HEK293 (cell line): ENCODE data around the gene ERLEC1.

Source experiments
- GLI2 ChIP-seq: fragments of 450-650 bp; formaldehyde crosslinking; IDR thresholded peaks from 2 replicates; pipeline ENCODE4; 2017; ENCODE audit warnings: missing biosample characterization, missing genetic modification characterization, low read depth, borderline replicate concordance
- HOXD13 ChIP-seq: sonication (generic); formaldehyde crosslinking; IDR thresholded peaks from 2 replicates; pipeline ENCODE4 v1.8.0; 2022; ENCODE audit warnings: missing genetic modification reagents, borderline replicate concordance
- INSM2 ChIP-seq: fragments of 450-650 bp; formaldehyde crosslinking; IDR thresholded peaks from 2 replicates; pipeline ENCODE4 v1.5.1; 2016; ENCODE audit warnings: missing biosample characterization, missing genetic modification characterization
- SETDB1 ChIP-seq: IDR thresholded peaks from one replicate; pipeline ENCODE4 v1.6.1; 2017; ENCODE audit warnings: mild to moderate bottlenecking, low read length, moderate library complexity, mixed read lengths; ENCODE audit not compliant: insufficient read length
- TCF7L2 ChIP-seq: IDR thresholded peaks from 2 replicates; pipeline ENCODE4 v1.6.1; 2011; ENCODE audit warnings: low read depth, mild to moderate bottlenecking, inconsistent platforms, low read length, moderate library complexity, borderline replicate concordance
- ZBTB6 ChIP-seq: fragments of 450-650 bp; formaldehyde crosslinking; IDR thresholded peaks from 2 replicates; pipeline ENCODE4 v1.5.1; 2017; ENCODE audit warnings: missing biosample characterization, missing genetic modification characterization
- ZFP3 ChIP-seq: fragments of 450-650 bp; formaldehyde crosslinking; IDR thresholded peaks from 2 replicates; pipeline ENCODE4 v1.5.1; 2016; ENCODE audit warnings: low read depth, missing biosample characterization, missing genetic modification characterization
- ZNF174 ChIP-seq: fragments of 450-650 bp; formaldehyde crosslinking; IDR thresholded peaks from 2 replicates; pipeline ENCODE4 v1.5.0; 2017; ENCODE audit warnings: missing biosample characterization, mild to moderate bottlenecking, missing genetic modification characterization
- ZNF214 ChIP-seq: fragments of 450-650 bp; formaldehyde crosslinking; IDR thresholded peaks from 2 replicates; pipeline ENCODE4 v1.5.1; 2017; ENCODE audit warnings: missing biosample characterization, mild to moderate bottlenecking, missing genetic modification characterization, borderline replicate concordance
- ZNF248 ChIP-seq: fragments of 450-650 bp; formaldehyde crosslinking; IDR thresholded peaks from 2 replicates; pipeline ENCODE4 v1.5.1; 2017; ENCODE audit warnings: missing biosample characterization, missing genetic modification characterization
- ZNF26 ChIP-seq: fragments of 450-650 bp; formaldehyde crosslinking; IDR thresholded peaks from 2 replicates; pipeline ENCODE4 v1.5.1; 2016; ENCODE audit warnings: missing biosample characterization, missing genetic modification characterization
- ZNF302 ChIP-seq: fragments of 450-650 bp; formaldehyde crosslinking; IDR thresholded peaks from 2 replicates; pipeline ENCODE4 v1.5.1; 2016; ENCODE audit warnings: missing biosample characterization, missing genetic modification characterization, low read depth
- ZNF311 ChIP-seq: fragments of 450-650 bp; formaldehyde crosslinking; IDR thresholded peaks from 2 replicates; pipeline ENCODE4 v1.5.1; 2017; ENCODE audit warnings: missing biosample characterization, missing genetic modification characterization, borderline replicate concordance
- ZNF354C ChIP-seq: fragments of 450-650 bp; formaldehyde crosslinking; IDR thresholded peaks from 2 replicates; pipeline ENCODE4 v1.5.1; 2016; ENCODE audit warnings: missing biosample characterization, missing genetic modification characterization, low read depth, borderline replicate concordance
- ZNF426 ChIP-seq: fragments of 450-650 bp; formaldehyde crosslinking; IDR thresholded peaks from 2 replicates; pipeline ENCODE4 v1.5.1; 2017; ENCODE audit warnings: missing biosample characterization, missing genetic modification characterization, mild to moderate bottlenecking, inconsistent platforms, moderate library complexity
- ZNF513 ChIP-seq: fragments of 450-650 bp; IDR thresholded peaks from 2 replicates; pipeline ENCODE4 v1.5.1; 2018; ENCODE audit warnings: missing biosample characterization, missing genetic modification characterization
- ZNF529 ChIP-seq: fragments of 450-650 bp; formaldehyde crosslinking; IDR thresholded peaks from 2 replicates; pipeline ENCODE4 v1.5.1; 2017; ENCODE audit warnings: missing genetic modification characterization, missing biosample characterization; ENCODE audit not compliant: insufficient replicate concordance
- ZNF610 ChIP-seq: fragments of 450-650 bp; formaldehyde crosslinking; IDR thresholded peaks from 2 replicates; pipeline ENCODE4 v1.5.1; 2016; ENCODE audit warnings: missing biosample characterization, missing genetic modification characterization, borderline replicate concordance
- ZNF626 ChIP-seq: fragments of 450-650 bp; sonication (Bioruptor Pico); formaldehyde crosslinking; IDR thresholded peaks from 2 replicates; pipeline ENCODE4 v1.5.1; 2018; ENCODE audit warnings: missing biosample characterization, missing genetic modification characterization, inconsistent platforms
- ZNF658 ChIP-seq: fragments of 450-650 bp; formaldehyde crosslinking; IDR thresholded peaks from 2 replicates; pipeline ENCODE4; 2016; ENCODE audit warnings: missing biosample characterization, missing genetic modification characterization
- ZNF777 ChIP-seq: fragments of 450-650 bp; formaldehyde crosslinking; IDR thresholded peaks from 2 replicates; pipeline ENCODE4 v1.5.1; 2017; ENCODE audit warnings: missing biosample characterization, missing genetic modification characterization, borderline replicate concordance
- ZXDB ChIP-seq: fragments of 450-650 bp; formaldehyde crosslinking; IDR thresholded peaks from 2 replicates; pipeline ENCODE4 v1.5.1; 2016; ENCODE audit warnings: missing biosample characterization, missing genetic modification characterization
- TF ChIP-seq, protein P1 (sequence below): fragments of 450-650 bp; formaldehyde crosslinking; IDR thresholded peaks from 2 replicates; pipeline ENCODE4 v1.5.1; 2016; ENCODE audit warnings: missing biosample characterization, missing genetic modification characterization
- TF ChIP-seq, protein P2 (sequence below): fragments of 450-650 bp; formaldehyde crosslinking; IDR thresholded peaks from 2 replicates; pipeline ENCODE4 v1.5.1; 2017; ENCODE audit warnings: missing biosample characterization, missing genetic modification characterization
- TF ChIP-seq, protein P3 (sequence below): fragments of 450-650 bp; formaldehyde crosslinking; IDR thresholded peaks from 2 replicates; pipeline ENCODE4 v1.5.1; 2016; ENCODE audit warnings: missing biosample characterization, missing genetic modification characterization

The ERLEC1 gene

DNA sequence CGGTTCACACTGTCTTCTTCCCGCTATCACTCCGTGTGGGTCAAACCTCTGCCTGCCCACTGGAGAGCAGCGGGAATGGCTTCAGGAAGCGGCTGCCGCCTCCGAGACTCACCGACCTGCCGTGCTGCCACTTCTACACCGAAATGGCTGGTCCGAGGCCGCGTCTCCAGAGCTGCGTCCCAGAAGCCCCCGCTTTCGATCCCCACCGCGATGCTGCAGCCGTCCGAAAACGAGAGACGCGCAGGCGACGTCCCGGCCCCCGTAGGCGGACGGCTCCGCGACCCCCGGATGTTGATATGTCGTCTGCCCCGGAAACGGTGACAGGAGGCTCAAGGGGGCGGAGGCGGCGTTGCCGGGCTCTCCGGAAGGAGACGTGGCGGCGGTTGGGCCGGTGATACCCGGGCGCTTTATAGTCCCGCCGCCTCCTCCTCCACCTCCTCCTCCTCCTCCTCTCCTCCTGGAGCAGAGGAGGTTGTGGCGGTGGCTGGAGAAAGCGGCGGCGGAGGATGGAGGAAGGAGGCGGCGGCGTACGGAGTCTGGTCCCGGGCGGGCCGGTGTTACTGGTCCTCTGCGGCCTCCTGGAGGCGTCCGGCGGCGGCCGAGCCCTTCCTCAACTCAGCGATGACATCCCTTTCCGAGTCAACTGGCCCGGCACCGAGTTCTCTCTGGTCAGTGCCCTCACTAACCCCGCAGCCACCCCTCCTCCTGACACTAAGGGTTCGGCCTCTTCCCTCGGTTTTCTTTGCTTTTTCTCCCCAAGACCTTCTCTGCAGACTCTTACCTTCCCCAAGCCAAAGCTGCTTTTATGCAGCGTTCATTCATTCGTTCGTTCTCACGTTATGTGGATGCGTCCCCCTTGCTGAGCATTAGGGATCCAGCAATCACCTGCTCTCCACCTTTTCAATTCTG, at the start of gene ERLEC1, which contains the start of gene ASB3 (continued):
- TF ChIP-seq, protein P1, sequence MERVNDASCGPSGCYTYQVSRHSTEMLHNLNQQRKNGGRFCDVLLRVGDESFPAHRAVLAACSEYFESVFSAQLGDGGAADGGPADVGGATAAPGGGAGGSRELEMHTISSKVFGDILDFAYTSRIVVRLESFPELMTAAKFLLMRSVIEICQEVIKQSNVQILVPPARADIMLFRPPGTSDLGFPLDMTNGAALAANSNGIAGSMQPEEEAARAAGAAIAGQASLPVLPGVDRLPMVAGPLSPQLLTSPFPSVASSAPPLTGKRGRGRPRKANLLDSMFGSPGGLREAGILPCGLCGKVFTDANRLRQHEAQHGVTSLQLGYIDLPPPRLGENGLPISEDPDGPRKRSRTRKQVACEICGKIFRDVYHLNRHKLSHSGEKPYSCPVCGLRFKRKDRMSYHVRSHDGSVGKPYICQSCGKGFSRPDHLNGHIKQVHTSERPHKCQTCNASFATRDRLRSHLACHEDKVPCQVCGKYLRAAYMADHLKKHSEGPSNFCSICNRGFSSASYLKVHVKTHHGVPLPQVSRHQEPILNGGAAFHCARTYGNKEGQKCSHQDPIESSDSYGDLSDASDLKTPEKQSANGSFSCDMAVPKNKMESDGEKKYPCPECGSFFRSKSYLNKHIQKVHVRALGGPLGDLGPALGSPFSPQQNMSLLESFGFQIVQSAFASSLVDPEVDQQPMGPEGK (tag by site-specific recombination), result peak; percentile 92
- TF ChIP-seq INSM2 (tag by site-specific recombination) (no peak), ZNF610 (0 out of 2 replicates have a peak, but pooled peaks have one; percentile 17), ZXDB (tag by site-specific recombination) (peak; percentile 85), ZNF174 (tag by site-specific recombination) (no peak), GLI2 (tag by site-specific recombination) (no peak), ZFP3 (tag by site-specific recombination) (no peak), ZNF529 (no peak), ZNF354C (no peak), ZNF777 (tag by site-specific recombination) (0 out of 2 replicates have a peak, but pooled peaks have one; percentile 42), SETDB1 (no peak), ZNF658 (tag by site-specific recombination) (no peak), ZNF302 (tag by site-specific recombination) (no peak), ZNF426 (tag by site-specific recombination) (no peak), ZNF626 (tag by site-specific recombination) (no peak), ZNF513 (tag by site-specific recombination) (peak; percentile 59), ZNF26 (no peak), HOXD13 (no peak), ZNF248 (tag by site-specific recombination) (no peak), TCF7L2 (no peak), ZNF311 (no peak), ZBTB6 (tag by site-specific recombination) (no peak; the same call in 1 of the 2 replicates), ZNF214 (no peak)
- TF ChIP-seq, protein P2, sequence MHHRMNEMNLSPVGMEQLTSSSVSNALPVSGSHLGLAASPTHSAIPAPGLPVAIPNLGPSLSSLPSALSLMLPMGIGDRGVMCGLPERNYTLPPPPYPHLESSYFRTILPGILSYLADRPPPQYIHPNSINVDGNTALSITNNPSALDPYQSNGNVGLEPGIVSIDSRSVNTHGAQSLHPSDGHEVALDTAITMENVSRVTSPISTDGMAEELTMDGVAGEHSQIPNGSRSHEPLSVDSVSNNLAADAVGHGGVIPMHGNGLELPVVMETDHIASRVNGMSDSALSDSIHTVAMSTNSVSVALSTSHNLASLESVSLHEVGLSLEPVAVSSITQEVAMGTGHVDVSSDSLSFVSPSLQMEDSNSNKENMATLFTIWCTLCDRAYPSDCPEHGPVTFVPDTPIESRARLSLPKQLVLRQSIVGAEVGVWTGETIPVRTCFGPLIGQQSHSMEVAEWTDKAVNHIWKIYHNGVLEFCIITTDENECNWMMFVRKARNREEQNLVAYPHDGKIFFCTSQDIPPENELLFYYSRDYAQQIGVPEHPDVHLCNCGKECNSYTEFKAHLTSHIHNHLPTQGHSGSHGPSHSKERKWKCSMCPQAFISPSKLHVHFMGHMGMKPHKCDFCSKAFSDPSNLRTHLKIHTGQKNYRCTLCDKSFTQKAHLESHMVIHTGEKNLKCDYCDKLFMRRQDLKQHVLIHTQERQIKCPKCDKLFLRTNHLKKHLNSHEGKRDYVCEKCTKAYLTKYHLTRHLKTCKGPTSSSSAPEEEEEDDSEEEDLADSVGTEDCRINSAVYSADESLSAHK (tag by site-specific recombination), result no peak
- TF ChIP-seq, protein P3, sequence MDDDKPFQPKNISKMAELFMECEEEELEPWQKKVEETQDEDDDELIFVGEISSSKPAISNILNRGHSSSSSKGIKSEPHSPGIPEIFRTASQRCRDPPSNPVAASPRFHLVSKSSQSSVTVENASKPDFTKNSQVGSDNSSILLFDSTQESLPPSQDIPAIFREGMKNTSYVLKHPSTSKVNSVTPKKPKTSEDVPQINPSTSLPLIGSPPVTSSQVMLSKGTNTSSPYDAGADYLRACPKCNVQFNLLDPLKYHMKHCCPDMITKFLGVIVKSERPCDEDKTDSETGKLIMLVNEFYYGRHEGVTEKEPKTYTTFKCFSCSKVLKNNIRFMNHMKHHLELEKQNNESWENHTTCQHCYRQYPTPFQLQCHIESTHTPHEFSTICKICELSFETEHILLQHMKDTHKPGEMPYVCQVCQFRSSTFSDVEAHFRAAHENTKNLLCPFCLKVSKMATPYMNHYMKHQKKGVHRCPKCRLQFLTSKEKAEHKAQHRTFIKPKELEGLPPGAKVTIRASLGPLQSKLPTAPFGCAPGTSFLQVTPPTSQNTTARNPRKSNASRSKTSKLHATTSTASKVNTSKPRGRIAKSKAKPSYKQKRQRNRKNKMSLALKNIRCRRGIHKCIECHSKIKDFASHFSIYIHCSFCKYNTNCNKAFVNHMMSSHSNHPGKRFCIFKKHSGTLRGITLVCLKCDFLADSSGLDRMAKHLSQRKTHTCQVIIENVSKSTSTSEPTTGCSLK (tag by site-specific recombination), result no peak
